IPS-15b (cell line): ENCODE data around the gene AMBRA1.
"Not testable (repeated sequence)": the region's sequence is repeated elsewhere in the genome, so short reads cannot be mapped to it uniquely, and the experiment has no call there.

Experiments
- H3K27me3 ChIP-seq: one replicate; pipeline ENCODE4 v1.6.1; 2013; ENCODE audit warnings: low read length; ENCODE audit not compliant: control insufficient read depth, insufficient read depth
- H3K36me3 ChIP-seq: one replicate; pipeline ENCODE4 v1.6.1; 2013; ENCODE audit warnings: low read length; ENCODE audit not compliant: control insufficient read depth, insufficient read depth
- H3K4me1 ChIP-seq: one replicate; pipeline ENCODE4 v1.6.1; 2013; ENCODE audit warnings: mild to moderate bottlenecking, low read length; ENCODE audit not compliant: control insufficient read depth, insufficient read depth
- H3K4me3 ChIP-seq: one replicate; pipeline ENCODE4 v1.5.1; 2013; ENCODE audit warnings: low read depth, low read length
- H3K9ac ChIP-seq: one replicate; pipeline ENCODE4 v1.6.1; 2013; ENCODE audit warnings: low read depth, mild to moderate bottlenecking, low read length
- H3K9me3 ChIP-seq: one replicate; pipeline ENCODE4 v1.6.1; 2013; ENCODE audit warnings: mild to moderate bottlenecking, low read length; ENCODE audit not compliant: control insufficient read depth, insufficient read depth

Gene AMBRA1

GRCh38 chr11:46376258-46377050 lies 217.4 kb downstream of the AMBRA1 start:
- Histone ChIP-seq H3K4me1 (peaks cover 3% of the 10 kb centered on the region), H3K36me3 (peaks cover 58% of the 10 kb centered on the region)

GRCh38 chr11:46375392-46376101 lies 218.3 kb downstream of the AMBRA1 start:
- Histone ChIP-seq H3K27me3 (no peaks in the 10 kb centered on the region), H3K9me3 (no peaks in the 10 kb centered on the region), H3K4me1 (peaks cover 3% of the 10 kb centered on the region), H3K36me3 (peaks cover 63% of the 10 kb centered on the region), H3K9ac (no peak overlapping the region), H3K4me3 (no peak overlapping the region)

More at GRCh38 chr11:46376258-46377050, 217.4 kb downstream of the AMBRA1 start:
- Histone ChIP-seq H3K9me3 (no peaks in the 10 kb centered on the region), H3K4me3 (no peak overlapping the region), H3K27me3 (no peaks in the 10 kb centered on the region), H3K9ac (no peak overlapping the region)

GRCh38 chr11:46374815-46375214 lies 219.0 kb downstream of the AMBRA1 start:
- Histone ChIP-seq H3K27me3 (no peaks in the 10 kb centered on the region), H3K9ac (no peak overlapping the region), H3K4me3 (no peak overlapping the region), H3K9me3 (no peaks in the 10 kb centered on the region), H3K4me1 (peaks cover 3% of the 10 kb centered on the region), H3K36me3 (peaks cover 71% of the 10 kb centered on the region)

GRCh38 chr11:46373787-46374740 lies 219.8 kb downstream of the AMBRA1 start:
- peaks cover 76% of the 10 kb centered on the region for H3K36me3 ChIP-seq
- H3K9me3 ChIP-seq, result no peaks in the 10 kb centered on the region
- no peak overlapping the region for H3K4me3 ChIP-seq
- H3K9ac ChIP-seq, result no peak overlapping the region
- H3K27me3 ChIP-seq, result no peaks in the 10 kb centered on the region
- H3K4me1 ChIP-seq, result peaks cover 3% of the 10 kb centered on the region

- H3K4me3 ChIP-seq, H3K27me3 ChIP-seq, H3K9me3 ChIP-seq, H3K9ac ChIP-seq, H3K4me1 ChIP-seq: not testable (repeated sequence)
- peaks cover 78% of the 10 kb centered on the region for H3K36me3 ChIP-seq
Measured at GRCh38 chr11:46372501-46372900, 221.3 kb downstream of the AMBRA1 start.

GRCh38 chr11:46372086-46372485 lies 221.7 kb downstream of the AMBRA1 start:
- Histone ChIP-seq H3K9ac (no peak overlapping the region), H3K4me3 (no peak overlapping the region), H3K27me3 (no peaks in the 10 kb centered on the region), H3K9me3 (no peaks in the 10 kb centered on the region), H3K4me1 (peaks cover 3% of the 10 kb centered on the region), H3K36me3 (peaks cover 78% of the 10 kb centered on the region)

- H3K27me3 ChIP-seq, H3K4me1 ChIP-seq, H3K9me3 ChIP-seq, H3K9ac ChIP-seq, H3K4me3 ChIP-seq: not testable (repeated sequence)
- H3K36me3 ChIP-seq, result peaks cover 73% of the 10 kb centered on the region
Measured at GRCh38 chr11:46371262-46371661, 222.6 kb downstream of the AMBRA1 start.

GRCh38 chr11:46370253-46370652 lies 223.6 kb downstream of the AMBRA1 start:
- Histone ChIP-seq H3K27me3 (no peaks in the 10 kb centered on the region), H3K4me1 (peaks cover 5% of the 10 kb centered on the region), H3K9me3 (no peaks in the 10 kb centered on the region), H3K4me3 (no peak overlapping the region), H3K9ac (no peak overlapping the region), H3K36me3 (peaks cover 63% of the 10 kb centered on the region)

- H3K4me1 ChIP-seq, result peaks cover 5% of the 10 kb centered on the region
- no peaks in the 10 kb centered on the region for H3K27me3 ChIP-seq
- no peaks in the 10 kb centered on the region for H3K9me3 ChIP-seq
- H3K4me3 ChIP-seq, result no peak overlapping the region
- peaks cover 56% of the 10 kb centered on the region for H3K36me3 ChIP-seq
- no peak overlapping the region for H3K9ac ChIP-seq
Measured at GRCh38 chr11:46369458-46370152, 224.2 kb downstream of the AMBRA1 start.

GRCh38 chr11:46367916-46368267 lies 225.9 kb downstream of the AMBRA1 start:
- Histone ChIP-seq H3K4me3 (no peak overlapping the region), H3K36me3 (peaks cover 46% of the 10 kb centered on the region), H3K4me1 (peaks cover 5% of the 10 kb centered on the region), H3K9me3 (no peaks in the 10 kb centered on the region), H3K27me3 (no peaks in the 10 kb centered on the region), H3K9ac (no peak overlapping the region)
